ENCODE results near the gene HEYL.

- TF ChIP-seq POLR2A (IDR thresholded peaks at IDR 0.05; ENCODE audit: control extremely low read depth in 1 of 2, low read depth in 2 of 2, low read length in 2 of 2) (no peak), ZNF274 (IDR thresholded peaks at IDR 0.05; ENCODE audit: borderline replicate concordance, extremely low read depth, low read length) (no peak), CTCF (IDR thresholded peaks at IDR 0.05; ENCODE audit: control extremely low read depth in 1 of 3, insufficient read depth in 1 of 3, low read depth in 1 of 3, low read length in 3 of 3) (no peak), EGR1 (IDR thresholded peaks at IDR 0.05; ENCODE audit: borderline replicate concordance, low read depth, low read length) (no peak), KDM5A (IDR thresholded peaks at IDR 0.05; ENCODE audit: low read length) (no peak), CBX5 (IDR thresholded peaks at IDR 0.05; ENCODE audit: low read depth, low read length) (no peak), TCF12 (IDR thresholded peaks at IDR 0.05; ENCODE audit: low read depth, low read length) (no peak), BRCA1 (IDR thresholded peaks at IDR 0.05; ENCODE audit: low read depth, low read length) (no peak), EP300 (IDR thresholded peaks at IDR 0.05; ENCODE audit: borderline replicate concordance in 1 of 2, low read depth in 2 of 2, low read length in 2 of 2) (no peak), POLR2AphosphoS5 (IDR thresholded peaks at IDR 0.05; ENCODE audit: low read depth, low read length) (no peak)
Observed at GRCh38 chr1:39654291-39654690, 14.8 kb upstream of the HEYL start.
